ENCODE data around the gene HEATR3.
A peak's percentile ranks its signal among the peaks of the same experiment; 100 is the strongest.

The HEATR3 gene, protein sequence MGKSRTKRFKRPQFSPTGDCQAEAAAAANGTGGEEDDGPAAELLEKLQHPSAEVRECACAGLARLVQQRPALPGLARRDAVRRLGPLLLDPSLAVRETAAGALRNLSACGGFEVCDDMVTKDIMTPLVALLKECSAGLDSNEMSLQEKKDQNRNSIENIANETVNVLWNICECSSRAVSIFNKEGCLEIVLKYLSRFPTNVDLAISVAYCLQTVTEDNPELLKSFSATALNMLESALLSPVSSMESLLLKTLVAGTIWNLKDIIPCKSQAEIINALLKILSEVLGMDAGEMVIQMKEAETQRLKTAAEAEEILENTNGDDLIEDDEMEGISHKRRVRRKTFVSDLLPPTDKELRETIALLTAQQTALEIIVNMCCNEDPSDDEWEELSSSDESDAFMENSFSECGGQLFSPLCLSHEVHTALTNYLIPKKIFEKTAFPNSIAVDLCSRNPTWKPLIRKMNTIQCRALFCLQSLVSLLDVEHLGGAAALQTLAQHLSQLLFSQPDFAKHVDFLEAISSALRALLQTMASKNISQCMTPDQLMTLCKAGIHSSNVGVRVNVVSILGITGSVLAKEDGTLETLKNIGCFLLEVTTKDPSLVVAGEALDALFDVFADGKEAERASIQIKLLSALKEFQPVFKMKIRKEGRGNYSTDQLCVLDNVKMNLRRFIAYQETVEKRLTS

DNA sequence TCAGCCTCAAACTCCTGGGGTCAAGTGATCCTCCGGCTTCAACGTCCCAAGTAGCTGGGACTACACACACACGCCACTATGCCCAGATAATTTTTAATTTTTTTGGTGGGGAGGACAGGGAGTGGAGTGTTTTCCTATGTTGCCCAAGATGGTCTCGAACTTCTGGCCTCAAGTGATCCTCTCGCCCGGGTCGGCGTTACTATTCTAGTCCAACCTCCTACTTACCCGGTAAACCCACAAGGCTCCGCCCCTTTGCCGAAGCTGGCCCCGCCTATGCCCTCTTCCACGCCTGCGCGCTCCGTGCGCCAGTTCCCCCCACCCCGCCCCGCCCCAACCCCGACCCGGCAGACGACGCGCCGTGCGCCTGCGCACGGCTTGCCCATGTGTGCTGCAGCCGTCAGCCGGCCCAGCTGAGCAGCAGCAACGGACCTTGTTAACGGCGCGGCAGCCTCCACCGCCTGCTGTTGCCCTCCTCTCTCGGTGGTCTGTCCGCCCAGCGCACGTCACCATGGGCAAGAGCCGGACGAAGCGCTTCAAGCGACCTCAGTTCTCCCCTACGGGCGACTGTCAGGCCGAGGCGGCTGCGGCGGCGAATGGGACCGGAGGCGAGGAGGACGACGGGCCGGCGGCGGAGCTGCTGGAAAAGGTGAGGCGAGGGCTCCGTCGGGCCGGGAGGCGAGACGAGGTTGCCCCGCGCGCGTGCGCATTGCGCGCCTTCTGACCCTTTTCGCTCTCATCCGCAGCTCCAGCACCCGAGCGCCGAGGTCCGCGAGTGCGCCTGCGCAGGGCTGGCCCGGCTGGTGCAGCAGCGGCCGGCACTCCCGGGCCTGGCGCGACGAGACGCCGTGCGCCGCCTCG lies at the start of gene HEATR3:
Gene HEATR3 (plus strand): TSS at position 347 of the 858 bp plus-strand sequence. CDS start 162 bp downstream, at position 509.
- TF ChIP-seq, protein P1, sequence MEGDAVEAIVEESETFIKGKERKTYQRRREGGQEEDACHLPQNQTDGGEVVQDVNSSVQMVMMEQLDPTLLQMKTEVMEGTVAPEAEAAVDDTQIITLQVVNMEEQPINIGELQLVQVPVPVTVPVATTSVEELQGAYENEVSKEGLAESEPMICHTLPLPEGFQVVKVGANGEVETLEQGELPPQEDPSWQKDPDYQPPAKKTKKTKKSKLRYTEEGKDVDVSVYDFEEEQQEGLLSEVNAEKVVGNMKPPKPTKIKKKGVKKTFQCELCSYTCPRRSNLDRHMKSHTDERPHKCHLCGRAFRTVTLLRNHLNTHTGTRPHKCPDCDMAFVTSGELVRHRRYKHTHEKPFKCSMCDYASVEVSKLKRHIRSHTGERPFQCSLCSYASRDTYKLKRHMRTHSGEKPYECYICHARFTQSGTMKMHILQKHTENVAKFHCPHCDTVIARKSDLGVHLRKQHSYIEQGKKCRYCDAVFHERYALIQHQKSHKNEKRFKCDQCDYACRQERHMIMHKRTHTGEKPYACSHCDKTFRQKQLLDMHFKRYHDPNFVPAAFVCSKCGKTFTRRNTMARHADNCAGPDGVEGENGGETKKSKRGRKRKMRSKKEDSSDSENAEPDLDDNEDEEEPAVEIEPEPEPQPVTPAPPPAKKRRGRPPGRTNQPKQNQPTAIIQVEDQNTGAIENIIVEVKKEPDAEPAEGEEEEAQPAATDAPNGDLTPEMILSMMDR (IDR thresholded peaks at IDR 0.05; ENCODE audit: low read length, missing control alignments) = no peak
- H3K4me3 ChIP-seq (replicated peaks; ENCODE audit: low read depth, low read length) = peak within 1 kb of the TSS; percentile 98
- peak; percentile 95 for DNase-seq (ENCODE audit: low read depth)

DNA sequence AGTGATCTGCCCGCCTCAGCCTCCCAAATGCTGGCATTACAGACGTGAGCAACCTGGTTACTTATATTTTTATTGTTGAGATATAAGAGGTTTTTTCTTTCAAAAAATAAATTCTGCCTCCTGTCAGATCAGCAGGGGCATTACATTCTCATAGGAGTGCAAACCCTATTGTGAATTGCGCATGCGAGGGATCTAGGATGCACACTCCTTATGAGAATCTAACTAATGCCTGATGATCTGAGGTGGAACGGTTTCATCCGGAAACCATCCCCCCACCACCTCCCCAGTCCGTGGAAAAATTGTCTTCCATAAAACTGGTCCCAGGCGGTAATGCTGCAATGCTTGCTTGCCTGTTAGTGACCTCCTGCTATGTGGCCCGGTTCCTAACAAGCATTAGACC lies 48.2 kb upstream of the HEATR3 start:
- no peak overlapping the region for H3K4me3 ChIP-seq (replicated peaks; ENCODE audit: low read depth, low read length)
- TF ChIP-seq, protein P1 (IDR thresholded peaks at IDR 0.05; ENCODE audit: low read length, missing control alignments) = no peak
- no peak for DNase-seq (ENCODE audit: low read depth)

DNA sequence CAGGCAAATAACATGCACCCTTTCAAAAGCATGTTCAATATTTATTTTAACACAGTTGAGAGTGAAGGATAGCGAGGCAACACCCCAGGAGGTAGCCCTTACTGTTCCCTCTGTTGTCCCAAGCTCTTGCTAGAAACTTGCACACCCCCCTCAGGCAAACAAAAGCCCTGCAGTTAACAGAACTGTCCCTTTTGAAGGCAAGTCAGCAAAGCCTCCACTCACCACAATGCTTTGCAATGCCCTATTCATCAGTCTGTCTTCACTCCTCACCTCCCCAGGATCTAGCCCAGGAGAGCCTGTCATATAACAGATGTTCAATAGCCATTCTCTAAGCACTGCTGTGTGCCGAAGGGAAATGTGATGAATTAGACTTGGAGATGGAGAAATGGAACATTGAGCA lies 44.2 kb upstream of the HEATR3 start:
- DNase-seq (ENCODE audit: low read depth) = no peak
- H3K4me3 ChIP-seq (replicated peaks; ENCODE audit: low read depth, low read length) = no peak overlapping the region
- TF ChIP-seq, protein P1 (IDR thresholded peaks at IDR 0.05; ENCODE audit: low read length, missing control alignments) = no peak

DNA sequence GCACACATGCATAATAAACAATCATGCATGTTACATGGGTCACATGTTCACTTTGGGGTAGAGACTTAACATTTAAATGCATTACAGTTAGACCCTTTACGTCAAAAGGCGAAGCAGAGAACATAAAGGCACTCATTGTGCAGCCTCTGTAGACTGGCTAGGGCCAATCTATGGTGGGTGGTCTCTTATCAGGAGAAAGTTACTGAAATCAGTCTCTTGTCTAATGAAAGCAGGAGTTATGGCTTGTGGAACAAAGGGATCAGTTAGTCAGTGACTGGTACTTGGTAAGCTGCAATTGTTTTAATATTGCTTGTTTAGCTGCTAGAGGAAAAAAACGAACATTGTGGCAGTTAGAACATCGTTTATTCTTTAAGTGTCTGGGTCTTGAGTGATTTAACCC lies 42.1 kb upstream of the HEATR3 start:
- DNase-seq (ENCODE audit: low read depth) = no peak
- TF ChIP-seq, protein P1 (IDR thresholded peaks at IDR 0.05; ENCODE audit: low read length, missing control alignments) = no peak

DNA sequence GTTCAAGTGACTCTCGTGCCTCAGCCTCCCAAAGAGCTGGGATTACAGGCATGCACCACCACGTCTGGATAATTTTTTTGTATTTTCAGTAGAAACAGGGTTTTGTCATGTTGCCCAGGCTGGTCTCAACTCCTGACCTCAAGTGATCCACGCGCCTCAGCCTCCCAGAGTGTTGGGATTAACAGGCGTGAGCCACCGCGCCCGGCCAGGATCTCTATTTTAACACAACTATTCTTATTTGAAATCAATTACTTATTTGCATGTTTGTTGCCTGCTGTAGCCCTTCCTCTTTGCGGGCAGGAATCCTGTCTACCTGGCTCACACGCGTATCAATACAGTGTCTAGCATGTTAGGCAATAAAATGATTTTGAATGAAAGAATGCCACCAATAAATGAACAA lies 41.6 kb upstream of the HEATR3 start:
- no peak for DNase-seq (ENCODE audit: low read depth)
- H3K4me3 ChIP-seq (replicated peaks; ENCODE audit: low read depth, low read length) = no peak overlapping the region
- TF ChIP-seq, protein P1 (IDR thresholded peaks at IDR 0.05; ENCODE audit: low read length, missing control alignments) = no peak

More for the DNA sequence above, 42.1 kb upstream of the HEATR3 start:
- H3K4me3 ChIP-seq (replicated peaks; ENCODE audit: low read depth, low read length) = no peak overlapping the region

DNA sequence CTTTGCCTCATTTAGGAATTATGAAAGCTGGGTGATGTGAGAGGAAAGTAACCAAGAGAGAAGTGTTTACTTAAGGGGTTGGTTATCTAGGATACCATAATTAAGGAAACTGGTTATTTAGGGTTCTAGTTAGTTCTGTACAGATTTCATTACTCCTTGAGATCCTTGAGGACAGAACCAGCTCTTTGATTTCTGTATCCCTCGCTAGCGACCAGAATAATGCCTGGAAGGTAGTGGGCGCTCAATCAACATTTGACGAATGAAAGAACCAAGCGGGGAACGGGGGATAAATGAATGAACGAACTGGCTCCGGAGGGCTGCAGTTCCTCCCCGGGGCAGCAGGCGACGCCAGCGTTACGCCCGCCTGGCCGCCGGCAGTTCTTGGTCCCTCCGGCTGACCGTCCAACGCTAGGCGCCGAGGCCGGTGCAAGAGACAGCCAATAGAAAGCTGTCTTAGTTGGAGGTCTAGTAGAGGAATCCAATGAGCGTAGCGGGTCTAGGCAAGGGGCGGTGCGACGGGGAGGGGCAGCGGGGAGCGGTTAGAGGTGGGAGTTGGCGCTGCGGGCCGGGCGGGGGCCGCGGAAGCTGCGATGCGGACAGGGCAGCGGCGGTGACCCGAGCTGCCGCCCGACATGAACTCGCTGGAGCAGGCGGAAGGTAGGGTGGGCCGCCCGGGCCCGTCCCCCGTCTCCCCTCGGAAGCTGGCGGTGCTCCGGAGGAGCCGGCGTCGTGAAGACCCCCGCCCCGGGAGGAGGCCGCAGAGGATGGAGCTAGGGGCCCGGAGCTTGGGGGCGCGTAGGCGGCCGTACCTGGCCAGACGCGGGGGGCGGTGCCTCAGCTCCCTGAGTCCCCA lies 40.9 kb upstream of the HEATR3 start, which contains the start of gene CNEP1R1:
Gene CNEP1R1 (plus strand): TSS at position 542 of the 853 bp plus-strand sequence. CDS start 91 bp downstream, at position 633.
- H3K4me3 ChIP-seq (replicated peaks; ENCODE audit: low read depth, low read length) = peak within 1 kb of the TSS; percentile 77
- TF ChIP-seq, protein P1 (IDR thresholded peaks at IDR 0.05; ENCODE audit: low read length, missing control alignments) = peak; percentile 100
- peak; percentile 98 for DNase-seq (ENCODE audit: low read depth)

All from fibroblast of pulmonary artery (primary cell).